GM12878 (cell line): ENCODE data around the gene PMM2. TPM values are rescaled to one million over a fixed set of nuclear protein-coding genes. Genes with fewer than 3 reads are reported as not detected.

Experiments used
- ATAC-seq: fragments of 200-7000 bp; cut with Tn5 transposase; 3 replicates; pipeline ENCODE4 v1.9.1; 2020; ENCODE audit warnings: mild to moderate bottlenecking, moderate library complexity
- BruUV-seq: library from RNA; stranded (reverse); fragments of 400-500 nt; replicated peaks from 2 replicates; lab custom pipeline; 2021; lab: Mats Ljungman, UMichigan
- CTCF ChIA-PET: fragments of 300-600 bp; sonication (Branson Sonifier 250); formaldehyde crosslinking; extraction: SDS; loops from one replicate; lab custom pipeline; 2021; ENCODE audit warnings: inconsistent platforms; lab: Yijun Ruan, JAX
- POLR2A ChIA-PET: fragments of 350-600 bp; formaldehyde crosslinking; extraction: SDS; loops from one replicate; lab custom pipeline; 2021; ENCODE audit warnings: inconsistent platforms; lab: Charles Lee
- RAD21 ChIA-PET: fragments of 300-600 bp; sonication (Branson Sonifier 250); formaldehyde crosslinking; loops from one replicate; lab custom pipeline; 2023; ENCODE audit warnings: antibody characterized with exemption; ENCODE audit not compliant: unreplicated experiment; lab: Charles Lee
- SMC1A ChIA-PET: fragments of 300-600 bp; sonication (Branson Sonifier 250); formaldehyde crosslinking; loops from one replicate; lab custom pipeline; 2023; ENCODE audit not compliant: unreplicated experiment, uncharacterized antibody; lab: Charles Lee
- DNase-seq: peaks from one replicate; pipeline ENCODE4 v3.0.0-alpha.2; 2011; ENCODE audit warnings: low read depth, low spot score
- FAIRE-seq: peaks from 3 replicates; lab custom pipeline; 2011; peaks lifted over from hg19 to GRCh38; lab: Jason Lieb, UNC
- H2AFZ ChIP-seq: 2 replicates; pipeline ENCODE4 v1.6.0; 2011; ENCODE audit warnings: low read depth, low read length, control low read depth; ENCODE audit not compliant: control insufficient read depth
- H3K27ac ChIP-seq: 2 replicates; pipeline ENCODE4 v1.5.1; 2011; ENCODE audit warnings: control low read depth; ENCODE audit not compliant: control insufficient read depth, insufficient read depth
- H3K27me3 ChIP-seq, 2 experiments: replicated peaks in 1 of 2; 2 replicates each; pipeline versions ENCODE4 v1.6.0 to v1.6.1; 2011; ENCODE audit warnings: low read length in 1 of 2; ENCODE audit not compliant: control insufficient read depth in 2 of 2, insufficient read depth in 2 of 2
- H3K36me3 ChIP-seq, 2 experiments: 2 replicates each; pipeline ENCODE4 v1.5.1; 2011; ENCODE audit warnings: low read length in 1 of 2; ENCODE audit not compliant: control insufficient read depth in 2 of 2, insufficient read depth in 2 of 2
- H3K4me1 ChIP-seq: 2 replicates; pipeline ENCODE4 v1.6.1; 2011; ENCODE audit warnings: mild to moderate bottlenecking, low read length, moderate library complexity, mixed read lengths; ENCODE audit not compliant: control insufficient read depth, insufficient read depth
- H3K4me2 ChIP-seq: 2 replicates; pipeline ENCODE4 v1.6.0; 2011; ENCODE audit warnings: control low read depth; ENCODE audit not compliant: control insufficient read depth, insufficient read depth
- H3K4me3 ChIP-seq: fragments of 200-600 bp; sonication (generic); 2 replicates; pipeline ENCODE4 v1.5.1; 2016
- H3K79me2 ChIP-seq: 2 replicates; pipeline ENCODE4 v1.6.0; 2011; ENCODE audit warnings: low read length; ENCODE audit not compliant: control insufficient read depth, insufficient read depth
- H3K9ac ChIP-seq: 2 replicates; pipeline ENCODE4 v1.8.0; 2011; ENCODE audit warnings: low read length, control low read depth, mixed read lengths; ENCODE audit not compliant: control insufficient read depth, insufficient read depth
- H3K9me3 ChIP-seq: replicated peaks from 3 replicates; pipeline ENCODE4 v1.5.1; 2011; ENCODE audit warnings: mild to moderate bottlenecking, low read length; ENCODE audit not compliant: control insufficient read depth, insufficient read depth
- H4K20me1 ChIP-seq: 2 replicates; pipeline ENCODE4 v1.6.0; 2011; ENCODE audit not compliant: control insufficient read depth, insufficient read depth
- ESRRA ChIP-seq: IDR thresholded peaks from 2 replicates; pipeline ENCODE4 v1.6.1; 2012; ENCODE audit warnings: mild to moderate bottlenecking, low read length, improper control_type of control experiment
- MEF2B ChIP-seq: fragments of 450-650 bp; IDR thresholded peaks from 2 replicates; pipeline ENCODE4 v1.6.1; 2018; ENCODE audit warnings: mild to moderate bottlenecking, moderate library complexity; ENCODE audit not compliant: partially characterized antibody, poor library complexity, severe bottlenecking
- NFYB ChIP-seq: IDR thresholded peaks from 2 replicates; pipeline ENCODE4 v1.6.1; 2011; ENCODE audit warnings: low read depth, mild to moderate bottlenecking, low read length, improper control_type of control experiment, moderate library complexity; ENCODE audit not compliant: insufficient read depth
- POU2F2 ChIP-seq: IDR thresholded peaks from 3 replicates; pipeline ENCODE4 v1.6.1; 2011; ENCODE audit warnings: low read depth, mild to moderate bottlenecking, low read length, borderline replicate concordance
- TARDBP ChIP-seq: IDR thresholded peaks from 2 replicates; pipeline ENCODE4 v1.6.1; 2016; ENCODE audit warnings: borderline replicate concordance
- ZNF274 ChIP-seq: IDR thresholded peaks from one replicate; pipeline ENCODE4 v1.8.0; 2011; ENCODE audit not compliant: insufficient read length, insufficient read depth
- WGBS: methylation state at CpG from one replicate; pipeline ENCODE4 v1.1.6; 2016; ENCODE audit warnings: low lambda C conversion rate; ENCODE audit not compliant: insufficient replicate concordance, insufficient coverage; ENCODE audit errors: missing lambda C conversion rate; 5-methylcytosine and 5-hydroxymethylcytosine counted together
- in situ Hi-C: fragments of 300-500 bp; cut with MboI; formaldehyde crosslinking; loops from 9 replicates; pipeline ENCODE4 v1.14.3; 2018; ENCODE audit warnings: mixed read lengths
- intact Hi-C: fragments of 100-400 bp; cut with micrococcal nuclease; formaldehyde crosslinking; loops from one replicate; pipeline ENCODE4 v1.14.2; 2022; ENCODE audit not compliant: unreplicated experiment
- polyA plus RNA-seq, 11 experiments: library from polyadenylated mRNA; depleted of rRNA in 4 of 11; unstranded in 6 of 11; stranded (reverse) in 5 of 11; fragments of >200 nt; fragmentation: Nextera tagmentation in 4 of 11; fragmentation: Illumina TruSeq in 1 of 11; extraction: Ambion mirVana in 4 of 11; extraction: Trizol in 1 of 11; gene quantifications; 1 replicate in 1 of 11; 2 replicates in 10 of 11; pipeline versions ENCODE4 v1.2.1 to v1.2.3, GENCODE V29; 2011 to 2016; ENCODE audit warnings: inconsistent platforms in 2 of 11, missing spikeins in 2 of 11, low read depth in 1 of 11
- total RNA-seq, 4 experiments: library from RNA; depleted of rRNA in 3 of 4; stranded (reverse); fragments of >200 nt in 3 of 4; fragmentation: Illumina TruSeq in 1 of 4; extraction: Trizol in 1 of 4; gene quantifications; 2 replicates each; pipeline versions ENCODE4 v1.2.1 to v1.2.3, GENCODE V29; 2013 to 2021
- TF ChIP-seq, protein P1 (sequence below): IDR thresholded peaks from 2 replicates; pipeline ENCODE4 v1.6.1; 2012; ENCODE audit warnings: mild to moderate bottlenecking, low read depth, low read length

Gene PMM2
- total and polyA plus RNA-seq, 10 of the 15 experiments (the other 5 are each of a cell fraction or from before 2014, with no cell fraction given): 22.6 to 69.4 (median 52.3) TPM

DNA sequence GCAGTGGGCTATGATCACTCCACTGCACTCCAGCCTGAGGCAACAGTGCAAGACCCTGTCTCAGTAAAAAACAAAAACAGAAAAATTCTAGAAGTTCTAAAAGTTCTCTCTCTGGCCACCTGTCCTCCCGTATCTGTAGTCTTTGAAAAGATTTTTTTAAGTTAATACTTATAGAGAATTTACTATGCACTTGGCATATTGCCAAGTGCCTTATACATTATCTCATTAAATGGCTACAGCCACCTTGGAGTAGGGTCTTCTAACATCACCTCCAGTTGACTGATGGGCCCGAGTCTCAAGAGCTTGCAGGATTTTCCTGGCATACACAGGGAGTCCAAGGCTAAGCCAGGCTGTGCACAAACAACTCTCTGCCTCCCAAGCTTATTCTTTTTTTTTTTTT is 44.9 kb upstream of the PMM2 start:
- ChIA-PET CTCF (interaction anchor here (0.6 kb wide), 1 partner anchor 37 kb away, joined by 5 read pairs; no protein-coding TSS in a partner anchor), POLR2A (interaction anchor here (0.5 kb wide), 1 partner anchor 90 kb away, joined by 6 read pairs; no protein-coding TSS in a partner anchor), RAD21 (no interaction called here), SMC1A (interaction anchor here (1.3 to 1.4 kb wide), 2 partner anchors 10 to 12 kb away, joined by 3 read pairs; no protein-coding TSS in a partner anchor)
- H3K4me1 ChIP-seq: no peaks in the 10 kb centered on the region
- no peaks in the 10 kb centered on the region for H3K9me3 ChIP-seq
- no peak for FAIRE-seq
- H3K27ac ChIP-seq: no peak overlapping the region
- H4K20me1 ChIP-seq: no peaks in the 10 kb centered on the region
- H3K79me2 ChIP-seq: no peaks in the 10 kb centered on the region
- no peaks in the 10 kb centered on the region for H3K27me3 ChIP-seq
- intact Hi-C loops: no loop called here
- DNase-seq: no peak
- BruUV-seq: no TSS peak
- in situ Hi-C loops: no loop called here
- TF ChIP-seq TARDBP (no peak), NFYB (no peak), ESRRA (no peak), POU2F2 (no peak), ZNF274 (no peak), MEF2B (no peak)
- TF ChIP-seq, protein P1, sequence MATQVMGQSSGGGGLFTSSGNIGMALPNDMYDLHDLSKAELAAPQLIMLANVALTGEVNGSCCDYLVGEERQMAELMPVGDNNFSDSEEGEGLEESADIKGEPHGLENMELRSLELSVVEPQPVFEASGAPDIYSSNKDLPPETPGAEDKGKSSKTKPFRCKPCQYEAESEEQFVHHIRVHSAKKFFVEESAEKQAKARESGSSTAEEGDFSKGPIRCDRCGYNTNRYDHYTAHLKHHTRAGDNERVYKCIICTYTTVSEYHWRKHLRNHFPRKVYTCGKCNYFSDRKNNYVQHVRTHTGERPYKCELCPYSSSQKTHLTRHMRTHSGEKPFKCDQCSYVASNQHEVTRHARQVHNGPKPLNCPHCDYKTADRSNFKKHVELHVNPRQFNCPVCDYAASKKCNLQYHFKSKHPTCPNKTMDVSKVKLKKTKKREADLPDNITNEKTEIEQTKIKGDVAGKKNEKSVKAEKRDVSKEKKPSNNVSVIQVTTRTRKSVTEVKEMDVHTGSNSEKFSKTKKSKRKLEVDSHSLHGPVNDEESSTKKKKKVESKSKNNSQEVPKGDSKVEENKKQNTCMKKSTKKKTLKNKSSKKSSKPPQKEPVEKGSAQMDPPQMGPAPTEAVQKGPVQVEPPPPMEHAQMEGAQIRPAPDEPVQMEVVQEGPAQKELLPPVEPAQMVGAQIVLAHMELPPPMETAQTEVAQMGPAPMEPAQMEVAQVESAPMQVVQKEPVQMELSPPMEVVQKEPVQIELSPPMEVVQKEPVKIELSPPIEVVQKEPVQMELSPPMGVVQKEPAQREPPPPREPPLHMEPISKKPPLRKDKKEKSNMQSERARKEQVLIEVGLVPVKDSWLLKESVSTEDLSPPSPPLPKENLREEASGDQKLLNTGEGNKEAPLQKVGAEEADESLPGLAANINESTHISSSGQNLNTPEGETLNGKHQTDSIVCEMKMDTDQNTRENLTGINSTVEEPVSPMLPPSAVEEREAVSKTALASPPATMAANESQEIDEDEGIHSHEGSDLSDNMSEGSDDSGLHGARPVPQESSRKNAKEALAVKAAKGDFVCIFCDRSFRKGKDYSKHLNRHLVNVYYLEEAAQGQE: no peak
- H3K4me2 ChIP-seq: no peak overlapping the region
- no peak overlapping the region for H2AFZ ChIP-seq
- H3K36me3 ChIP-seq: no peaks in the 10 kb centered on the region
- H3K9ac ChIP-seq: no peak overlapping the region
- no peak overlapping the region for H3K4me3 ChIP-seq
- ATAC-seq: no peak
- 0% methylated on average over 2 of the region's 2 CpGs for WGBS
